H4 (cell line): Measurements from ENCODE around the gene PPP1R1B. TPM values are rescaled to one million over a fixed set of nuclear protein-coding genes. Genes with fewer than 3 reads are reported as not detected.
"Not testable (repeated sequence)": the region's sequence is repeated elsewhere in the genome, so short reads cannot be mapped to it uniquely, and the experiment has no call there.

Source experiments
- DNase-seq: peaks from one replicate; pipeline ENCODE4 v3.0.0-alpha.2; 2015; ENCODE audit warnings: low spot score
- total RNA-seq: library from RNA; depleted of rRNA; stranded (reverse); fragments of >200 nt; shearing (Covaris generic); gene quantifications from 2 replicates; pipeline ENCODE4 v1.2.3, GENCODE V29; 2014; rRNA removed

PPP1R1B gene
- total RNA-seq, result not detected in 2 replicates

- DNase-seq, result no peak
These were observed at the start of gene PPP1R1B for GRCh38 chr17:39626171-39627046. Gene PPP1R1B, plus strand, starts transcription at chr17:39626952. Its CDS starts 441 bp downstream, at chr17:39627393.

GRCh38 chr17:39578272-39578671, 48.5 kb upstream of the PPP1R1B start:
- DNase-seq, result no peak

- no peak for DNase-seq
These were observed 47.3 kb upstream of the PPP1R1B start for GRCh38 chr17:39579318-39580081.

GRCh38 chr17:39580082-39580468, 46.7 kb upstream of the PPP1R1B start:
- DNase-seq, result no peak

- no peak for DNase-seq
These were observed 45.5 kb upstream of the PPP1R1B start for GRCh38 chr17:39581071-39581758.

- DNase-seq, result no peak
These were observed 45.0 kb upstream of the PPP1R1B start for GRCh38 chr17:39581759-39582085.

GRCh38 chr17:39582658-39583057, 44.1 kb upstream of the PPP1R1B start:
- DNase-seq, result no peak

- DNase-seq, result not testable (repeated sequence)
These were observed 36.6 kb upstream of the PPP1R1B start for GRCh38 chr17:39590180-39590579.

- DNase-seq, result peak; percentile 34
These were observed 34.5 kb upstream of the PPP1R1B start for GRCh38 chr17:39591958-39592954.

GRCh38 chr17:39593371-39593770, 33.4 kb upstream of the PPP1R1B start:
- DNase-seq, result no peak

- no peak for DNase-seq
These were observed 31.5 kb upstream of the PPP1R1B start for GRCh38 chr17:39595294-39595693.

- no peak for DNase-seq
These were observed 30.7 kb upstream of the PPP1R1B start for GRCh38 chr17:39595928-39596510.

GRCh38 chr17:39596543-39597267, 30.0 kb upstream of the PPP1R1B start:
- DNase-seq, result no peak

- no peak for DNase-seq
These were observed 29.2 kb upstream of the PPP1R1B start for GRCh38 chr17:39597372-39598046.

GRCh38 chr17:39598047-39598481, 28.7 kb upstream of the PPP1R1B start:
- no peak for DNase-seq

GRCh38 chr17:39598630-39599003, 28.1 kb upstream of the PPP1R1B start:
- no peak for DNase-seq

- DNase-seq, result no peak
These were observed 27.6 kb upstream of the PPP1R1B start for GRCh38 chr17:39599004-39599664.

GRCh38 chr17:39599665-39600231, 27.0 kb upstream of the PPP1R1B start:
- DNase-seq, result no peak
